Omental fat pad (tissue), 4 donors: ENCODE data around the gene ALOXE3. TPM values are rescaled to one million over a fixed set of nuclear protein-coding genes. Genes with fewer than 3 reads are reported as not detected.

Experiments
- ATAC-seq: fragments of 150-250 bp; one replicate; pipeline ENCODE4 v1.9.1; 2016; ENCODE audit warnings: mild to moderate bottlenecking, moderate library complexity; ENCODE audit not compliant: low FRiP score
- DNase-seq: peaks from one replicate; pipeline ENCODE4 v3.0.0-alpha.2; 2019; ENCODE audit warnings: low spot score
- total RNA-seq, 4 donors: library from RNA; depleted of rRNA; stranded (reverse); fragments of >200 nt; gene quantifications; one replicate each; pipeline ENCODE4 v1.1.0, GENCODE V29; 2016
- TF ChIP-seq, protein P1 (sequence below), 3 donors: fragments of 450-650 bp; IDR thresholded peaks; one replicate each; pipeline ENCODE4 v1.5.1; 2016 to 2017; ENCODE audit warnings: antibody characterized with exemption in 3 of 3, mild to moderate bottlenecking in 3 of 3, moderate library complexity in 2 of 3

Gene ALOXE3
- total RNA-seq, 4 donors from 2014 or later, result 0.09 to 0.24 TPM; not detected in 2

- TF ChIP-seq, protein P1, sequence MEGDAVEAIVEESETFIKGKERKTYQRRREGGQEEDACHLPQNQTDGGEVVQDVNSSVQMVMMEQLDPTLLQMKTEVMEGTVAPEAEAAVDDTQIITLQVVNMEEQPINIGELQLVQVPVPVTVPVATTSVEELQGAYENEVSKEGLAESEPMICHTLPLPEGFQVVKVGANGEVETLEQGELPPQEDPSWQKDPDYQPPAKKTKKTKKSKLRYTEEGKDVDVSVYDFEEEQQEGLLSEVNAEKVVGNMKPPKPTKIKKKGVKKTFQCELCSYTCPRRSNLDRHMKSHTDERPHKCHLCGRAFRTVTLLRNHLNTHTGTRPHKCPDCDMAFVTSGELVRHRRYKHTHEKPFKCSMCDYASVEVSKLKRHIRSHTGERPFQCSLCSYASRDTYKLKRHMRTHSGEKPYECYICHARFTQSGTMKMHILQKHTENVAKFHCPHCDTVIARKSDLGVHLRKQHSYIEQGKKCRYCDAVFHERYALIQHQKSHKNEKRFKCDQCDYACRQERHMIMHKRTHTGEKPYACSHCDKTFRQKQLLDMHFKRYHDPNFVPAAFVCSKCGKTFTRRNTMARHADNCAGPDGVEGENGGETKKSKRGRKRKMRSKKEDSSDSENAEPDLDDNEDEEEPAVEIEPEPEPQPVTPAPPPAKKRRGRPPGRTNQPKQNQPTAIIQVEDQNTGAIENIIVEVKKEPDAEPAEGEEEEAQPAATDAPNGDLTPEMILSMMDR (IDR thresholded peaks at IDR 0.05), result no peak
- ATAC-seq, result peak; percentile 8
- DNase-seq, result peak; percentile 69
These were observed 35.2 kb upstream of the ALOXE3 start for GRCh38 chr17:8153525-8153956.

- ATAC-seq (no peak), DNase-seq (no peak)
- TF ChIP-seq, protein P1 (IDR thresholded peaks at IDR 0.05), result no peak
These were observed 34.7 kb upstream of the ALOXE3 start for GRCh38 chr17:8153031-8153451.

DNA sequence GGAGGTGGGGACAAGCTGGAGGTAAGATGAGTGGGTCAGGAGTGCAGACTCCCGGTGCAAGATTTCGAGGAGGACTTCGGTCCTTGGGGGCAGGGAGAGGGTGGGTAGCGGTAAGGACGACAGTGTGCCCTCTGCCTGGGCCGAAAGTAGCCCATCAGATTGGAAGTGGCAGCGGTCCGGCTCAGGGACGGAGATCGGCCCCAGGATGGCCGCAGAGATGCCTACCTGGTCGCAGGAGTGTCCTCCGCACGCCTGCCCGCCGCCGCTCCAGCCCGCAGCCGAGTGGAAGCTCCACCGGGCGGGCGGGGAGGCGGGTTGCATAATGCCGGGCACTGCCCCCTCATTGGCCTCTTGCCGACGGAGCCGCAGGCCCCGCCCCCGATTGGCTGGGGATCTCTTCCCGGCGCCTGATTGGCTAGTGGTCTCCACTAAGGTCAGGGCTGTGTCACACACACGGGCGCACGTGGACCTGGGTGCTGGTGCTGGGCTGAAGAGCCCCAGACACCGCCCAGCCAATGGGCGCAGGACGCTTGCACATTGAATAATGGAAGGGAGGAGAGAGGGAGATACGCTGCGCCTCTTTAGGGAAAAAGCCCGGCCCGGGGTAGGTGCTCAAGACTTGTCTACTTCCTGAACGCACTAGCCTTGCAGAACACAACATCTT, 33.9 kb upstream of the ALOXE3 start, which contains the start of gene PER1:
PER1 (minus strand) TSS at position 293 of the 664 bp plus-strand sequence. CDS start 1,698 bp downstream, outside the sequence.
- TF ChIP-seq, protein P1 (IDR thresholded peaks at IDR 0.05), result no peak

DNA sequence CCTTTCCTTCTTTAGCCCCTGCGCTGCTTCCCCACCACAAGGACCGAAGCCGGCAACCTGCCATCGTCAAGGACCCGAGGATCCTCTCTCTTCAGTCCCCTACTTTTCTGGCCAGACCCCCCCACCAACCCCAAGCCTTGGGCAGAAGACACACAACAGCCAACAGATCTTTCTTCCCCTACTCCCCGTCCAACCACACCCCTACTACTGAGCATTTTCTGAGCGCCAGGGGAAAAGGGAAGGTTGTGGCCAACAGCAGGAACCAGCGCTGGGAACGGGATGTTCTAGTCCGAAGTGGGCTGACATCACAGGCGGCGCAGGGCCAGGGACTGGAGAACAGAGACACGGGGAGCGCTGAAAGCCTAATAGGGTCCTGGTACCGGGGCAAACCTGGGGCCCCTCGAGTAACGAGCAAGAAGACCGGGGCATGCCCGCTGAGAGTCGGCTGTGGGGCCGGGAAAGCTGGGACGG, 33.4 kb upstream of the ALOXE3 start:
- TF ChIP-seq, protein P1 (IDR thresholded peaks at IDR 0.05), result no peak
- ATAC-seq (no peak), DNase-seq (no peak)

More for the DNA sequence above, 33.9 kb upstream of the ALOXE3 start, which contains the start of gene PER1:
- ATAC-seq, result peak; percentile 48
- DNase-seq, result peak; percentile 89

- peak; percentile 22 for ATAC-seq
- peak; percentile 69 for DNase-seq
These were observed 32.9 kb upstream of the ALOXE3 start for GRCh38 chr17:8151120-8151640.

GRCh38 chr17:8150194-8151119, 32.1 kb upstream of the ALOXE3 start:
- TF ChIP-seq, protein P1 (IDR thresholded peaks at IDR 0.05), result no peak
- ATAC-seq (no peak), DNase-seq (no peak)

More at GRCh38 chr17:8151120-8151640, 32.9 kb upstream of the ALOXE3 start:
- TF ChIP-seq, protein P1 (IDR thresholded peaks at IDR 0.05), result no peak
